AG10803 (cell line): ENCODE results near the gene IDH2.

Experiments used
- DNase-seq: peaks from one replicate; pipeline ENCODE4 v3.0.0; 2010; ENCODE audit warnings: low read depth
- H3K4me3 ChIP-seq: 2 replicates; pipeline ENCODE4 v1.5.1; 2011; ENCODE audit warnings: mild to moderate bottlenecking, low read length, control low read depth
- CTCF ChIP-seq: conservative IDR thresholded peaks from 2 replicates; pipeline ENCODE4 v1.5.1; 2011; ENCODE audit warnings: mild to moderate bottlenecking, low read length, control low read depth, inconsistent platforms

The IDH2 gene

DNA sequence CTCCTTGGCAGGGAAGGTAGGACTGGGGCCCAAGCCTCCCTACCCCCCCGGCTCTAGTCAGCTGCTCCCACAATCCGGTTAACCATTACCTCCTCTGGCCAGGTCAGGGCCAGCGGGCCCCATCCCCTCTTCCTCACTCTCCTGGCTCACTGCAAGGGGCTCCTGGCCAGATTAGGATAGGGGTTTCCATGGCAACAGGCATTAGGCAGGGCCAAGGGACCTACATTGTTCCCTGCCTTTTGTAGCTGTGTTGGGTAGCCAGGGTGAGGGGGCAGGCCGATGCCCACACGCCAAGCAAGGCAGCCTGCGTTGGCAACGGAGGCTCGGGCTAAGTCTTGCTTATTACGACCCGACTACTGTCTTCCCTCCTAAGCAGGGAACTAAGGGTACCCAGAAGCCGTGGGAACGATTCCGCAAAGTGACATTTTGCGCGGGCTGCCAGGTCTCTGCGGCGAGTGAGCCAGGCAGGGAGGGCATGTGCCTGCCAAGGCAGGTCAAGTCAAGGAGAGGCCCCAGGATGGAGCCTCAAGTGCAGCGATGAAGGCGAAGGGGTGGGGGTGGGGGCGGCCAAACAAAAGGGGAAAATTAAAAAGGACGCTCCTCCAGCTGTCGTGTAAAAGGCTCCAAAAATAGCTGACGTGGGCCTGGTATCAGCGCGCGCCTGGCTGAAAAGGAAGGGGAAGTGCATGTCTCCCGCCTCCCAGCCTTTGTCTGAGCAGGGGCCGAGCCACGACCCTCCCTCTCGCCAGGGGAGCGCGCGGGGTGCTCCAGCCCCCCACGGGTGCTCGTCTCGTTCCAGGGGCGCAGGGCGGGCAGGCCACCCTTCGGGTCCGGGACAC lies 919 bp downstream of the IDH2 start:
- TF ChIP-seq CTCF: no peak
- DNase-seq: peak; percentile 25

DNA sequence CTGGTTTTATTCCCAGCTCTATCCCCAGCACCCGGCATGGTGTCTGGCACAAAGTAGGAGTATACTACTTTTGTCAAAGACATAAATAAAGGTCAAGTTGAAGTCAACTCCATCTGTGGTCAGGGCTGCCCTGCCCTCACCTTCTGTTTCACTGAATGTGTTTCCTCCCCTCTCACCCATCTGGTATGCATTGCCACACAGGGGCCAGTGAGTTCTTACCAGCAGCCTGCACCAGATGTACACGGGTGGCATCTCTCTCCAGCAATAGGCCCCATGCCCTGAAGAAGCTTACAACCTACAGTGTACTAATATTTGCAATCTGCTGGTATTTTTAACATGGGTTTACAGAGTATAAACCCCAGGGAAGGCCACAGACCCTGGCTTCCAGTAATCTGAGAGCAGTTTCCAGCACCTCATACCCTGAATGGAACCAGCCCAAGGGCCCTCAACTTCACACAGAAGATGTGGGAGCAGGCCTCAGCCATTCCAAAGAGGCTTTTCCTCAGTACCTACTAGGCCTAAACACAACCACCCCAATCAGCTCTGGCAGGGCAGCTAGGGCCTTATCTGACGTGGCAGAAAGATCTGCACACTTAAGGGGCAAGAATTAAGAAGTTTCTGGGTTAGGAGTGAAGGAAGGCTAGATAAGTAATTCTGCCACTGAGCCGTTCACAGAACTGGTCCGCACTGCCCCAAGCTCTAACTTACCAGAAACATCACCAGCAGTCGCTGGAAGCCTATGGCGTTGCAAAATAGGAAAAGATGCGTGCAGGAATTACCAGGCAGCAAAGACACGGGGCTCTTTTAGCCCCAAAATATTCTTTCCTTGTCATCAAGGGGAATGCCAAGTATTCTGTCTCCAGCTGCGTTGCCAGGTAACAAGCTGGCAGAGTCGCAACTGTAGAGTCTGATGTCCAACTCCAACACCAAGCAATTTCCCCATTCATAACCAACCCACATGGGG lies 2.1 kb downstream of the IDH2 start:
- H3K4me3 ChIP-seq: peak overlapping the region; percentile 76
- DNase-seq: peak; percentile 97
- TF ChIP-seq CTCF: no peak

More for the DNA sequence above, 919 bp downstream of the IDH2 start:
- peak overlapping the region; percentile 76 for H3K4me3 ChIP-seq

GRCh38 chr15:90099072-90099867 lies 3.0 kb downstream of the IDH2 start:
- TF ChIP-seq CTCF: no peak
- DNase-seq: no peak
- H3K4me3 ChIP-seq: peak overlapping the region; percentile 15

- no peak for TF ChIP-seq CTCF
- peak overlapping the region; percentile 43 for H3K4me3 ChIP-seq
- no peak for DNase-seq
Measured at GRCh38 chr15:90097475-90097874, 4.8 kb downstream of the IDH2 start.

DNA sequence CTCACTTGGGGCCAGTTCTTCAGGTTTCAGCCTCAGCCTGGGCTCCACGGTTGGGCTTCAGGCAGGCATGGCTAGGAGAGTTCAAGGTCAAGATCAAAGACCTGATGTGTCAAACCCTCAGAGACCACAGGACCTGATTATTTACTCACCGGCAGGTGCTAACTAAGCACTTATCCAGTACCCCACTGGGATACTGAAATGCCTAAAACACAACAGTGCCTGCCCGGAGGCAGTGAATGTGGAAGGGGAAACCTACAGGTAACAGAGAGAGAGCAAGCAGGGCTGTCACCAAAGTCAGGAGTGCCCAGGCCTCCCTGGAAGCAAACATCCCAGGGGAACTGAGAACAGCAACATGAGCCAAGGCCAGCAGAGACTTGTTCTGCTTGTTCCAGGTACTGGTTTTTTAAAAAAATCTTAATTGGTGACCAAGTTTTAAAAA lies 6.7 kb downstream of the IDH2 start:
- no peak for DNase-seq
- no peak overlapping the region for H3K4me3 ChIP-seq
- no peak for TF ChIP-seq CTCF

DNA sequence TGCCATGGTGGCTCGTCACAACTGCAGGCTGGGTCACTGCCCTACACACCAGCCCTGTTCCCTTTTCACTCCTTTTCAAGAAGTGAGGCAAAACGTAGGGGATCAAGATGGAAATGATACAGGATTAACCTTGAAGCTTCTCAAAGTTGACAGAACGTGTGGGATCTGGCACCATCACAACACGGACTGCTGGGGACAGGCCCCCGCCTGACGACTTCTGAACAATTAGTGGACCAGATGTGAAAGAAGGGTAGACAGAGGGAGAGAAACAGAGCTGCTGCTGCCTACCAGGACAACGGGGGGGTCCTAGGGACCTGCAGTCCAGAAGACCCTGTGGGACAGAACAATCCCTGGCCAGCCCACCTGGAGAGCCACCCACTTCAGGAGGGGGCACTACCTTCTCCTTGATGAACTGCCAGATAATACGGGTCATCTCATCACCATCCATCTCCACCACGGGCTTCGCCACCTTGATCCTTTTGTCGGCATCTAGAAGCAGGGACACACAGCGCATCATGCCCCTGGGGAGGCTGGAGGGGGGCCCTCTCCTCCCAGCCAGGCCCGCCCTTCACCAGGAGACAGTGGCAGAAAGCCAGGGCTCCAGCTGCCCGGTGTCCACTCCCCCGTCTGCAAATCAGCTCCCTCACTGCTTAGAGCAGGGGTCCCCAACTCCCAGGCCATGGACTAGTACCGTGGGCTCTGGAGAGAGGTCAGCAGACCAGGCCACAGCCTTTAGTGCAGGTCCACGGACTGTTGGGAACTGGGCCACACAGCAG lies 10.9 kb downstream of the IDH2 start:
- TF ChIP-seq CTCF: no peak
- no peak for DNase-seq
- H3K4me3 ChIP-seq: no peak overlapping the region
